NCI-H69 (cell line): ENCODE results near the gene SDK1.
A peak's percentile ranks its signal among the peaks of the same experiment; 100 is the strongest.

Source experiments
- DNase-seq: peaks from one replicate; lab custom pipeline; 2025; lab: John Stamatoyannopoulos, UW

Gene SDK1

GRCh38 chr7:3987426-3987927 is 686.4 kb downstream of the SDK1 start:
- no peak for DNase-seq

- DNase-seq = no peak
Measured at GRCh38 chr7:3989723-3990122, 688.7 kb downstream of the SDK1 start.

GRCh38 chr7:3991731-3992231 is 690.7 kb downstream of the SDK1 start:
- DNase-seq = no peak

GRCh38 chr7:3992841-3993240 is 691.8 kb downstream of the SDK1 start:
- DNase-seq = no peak

- no peak for DNase-seq
Measured at GRCh38 chr7:3994764-3995163, 693.7 kb downstream of the SDK1 start.

- peak; percentile 16 for DNase-seq
Measured at GRCh38 chr7:3995187-3995586, 694.1 kb downstream of the SDK1 start.

GRCh38 chr7:3998060-3998459 is 697.0 kb downstream of the SDK1 start:
- peak; percentile 21 for DNase-seq

- no peak for DNase-seq
Measured at GRCh38 chr7:4000139-4000538, 699.1 kb downstream of the SDK1 start.

- no peak for DNase-seq
Measured at GRCh38 chr7:4000934-4001333, 699.9 kb downstream of the SDK1 start.

GRCh38 chr7:4001742-4002141 is 700.7 kb downstream of the SDK1 start:
- no peak for DNase-seq

- DNase-seq = no peak
Measured at GRCh38 chr7:4003503-4003902, 702.5 kb downstream of the SDK1 start.

- peak; percentile 97 for DNase-seq
Measured at GRCh38 chr7:4006687-4007086, 705.6 kb downstream of the SDK1 start.

GRCh38 chr7:4009211-4010060 is 708.4 kb downstream of the SDK1 start:
- no peak for DNase-seq

GRCh38 chr7:4010061-4010605 is 709.1 kb downstream of the SDK1 start:
- no peak for DNase-seq

GRCh38 chr7:4010923-4011656 is 710.0 kb downstream of the SDK1 start:
- DNase-seq = no peak

- peak; percentile 40 for DNase-seq
Measured at GRCh38 chr7:4013793-4014192, 712.7 kb downstream of the SDK1 start.

- peak; percentile 44 for DNase-seq
Measured at GRCh38 chr7:4014346-4015050, 713.4 kb downstream of the SDK1 start.

GRCh38 chr7:4015371-4015770 is 714.3 kb downstream of the SDK1 start:
- DNase-seq = no peak

GRCh38 chr7:4015996-4016395 is 714.9 kb downstream of the SDK1 start:
- DNase-seq = no peak

GRCh38 chr7:4017081-4017480 is 716.0 kb downstream of the SDK1 start:
- no peak for DNase-seq

- no peak for DNase-seq
Measured at GRCh38 chr7:4017785-4018184, 716.7 kb downstream of the SDK1 start.
